ENCODE results near the gene SDR39U1.
"Not testable (repeated sequence)": the region's sequence is repeated elsewhere in the genome, so short reads cannot be mapped to it uniquely, and the experiment has no call there.

SDR39U1 gene

DNA sequence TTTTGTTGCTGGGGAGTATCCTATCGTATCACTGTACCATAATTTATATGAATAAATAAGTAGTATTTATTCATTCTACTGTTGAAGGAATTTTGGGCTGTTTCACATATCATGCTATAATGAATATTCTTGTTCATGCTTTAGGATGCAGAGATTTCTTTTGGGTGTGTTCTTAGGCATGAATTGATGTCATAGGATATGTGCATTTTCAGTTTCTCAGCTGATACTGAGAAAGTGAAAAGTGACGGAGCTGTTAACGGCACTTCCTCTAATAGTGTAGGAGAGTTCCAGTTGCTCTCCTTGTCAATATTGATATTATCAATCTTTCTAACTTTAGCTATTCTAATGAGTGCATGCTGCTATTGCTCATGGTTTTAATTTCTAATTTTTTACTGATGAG, 23.2 kb upstream of the SDR39U1 start:
- H3K9me3 ChIP-seq (ENCODE audit: control insufficient read depth in 2 of 2, low read length in 2 of 2) = no peaks in the 10 kb centered on the region
- H3K4me1 ChIP-seq (ENCODE audit: control insufficient read depth in 2 of 2, insufficient read depth in 2 of 2, low read length in 2 of 2) = no peaks in the 10 kb centered on the region
- H3K36me3 ChIP-seq (ENCODE audit: control insufficient read depth in 2 of 2, insufficient read depth in 2 of 2, low read length in 2 of 2) = no peaks in the 10 kb centered on the region
- no peak overlapping the region for H3K9ac ChIP-seq (ENCODE audit: low read depth in 1 of 2, low read length in 2 of 2)
- H3K4me3 ChIP-seq (ENCODE audit: low read length in 2 of 2) = no peak overlapping the region
- H3K27ac ChIP-seq (ENCODE audit: low read depth in 2 of 2, low read length in 2 of 2) = no peak overlapping the region
- no peaks in the 10 kb centered on the region for H3K27me3 ChIP-seq (ENCODE audit: control insufficient read depth in 2 of 2, insufficient read depth in 2 of 2, low read length in 2 of 2)

DNA sequence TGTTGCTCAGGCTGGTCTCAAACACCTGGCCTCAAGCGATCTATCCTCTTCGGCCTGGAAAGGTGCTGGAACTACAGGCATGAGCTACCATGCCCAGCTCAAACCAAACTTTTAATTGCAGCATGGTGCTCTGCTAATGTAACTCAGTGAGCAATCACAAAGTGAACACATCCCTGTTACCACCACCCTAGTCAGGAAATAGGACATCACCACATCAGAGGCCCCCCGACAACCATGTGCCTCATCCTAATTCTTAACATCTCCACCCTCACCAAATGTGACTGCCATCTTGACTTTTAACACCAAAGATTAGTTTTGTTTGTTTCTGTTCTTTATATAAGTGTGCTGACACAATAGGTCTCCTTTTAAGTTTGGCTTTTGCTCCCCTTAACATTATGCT, 22.8 kb upstream of the SDR39U1 start:
- H3K36me3 ChIP-seq (ENCODE audit: control insufficient read depth in 2 of 2, insufficient read depth in 2 of 2, low read length in 2 of 2) = no peaks in the 10 kb centered on the region
- no peaks in the 10 kb centered on the region for H3K9me3 ChIP-seq (ENCODE audit: control insufficient read depth in 2 of 2, low read length in 2 of 2)

DNA sequence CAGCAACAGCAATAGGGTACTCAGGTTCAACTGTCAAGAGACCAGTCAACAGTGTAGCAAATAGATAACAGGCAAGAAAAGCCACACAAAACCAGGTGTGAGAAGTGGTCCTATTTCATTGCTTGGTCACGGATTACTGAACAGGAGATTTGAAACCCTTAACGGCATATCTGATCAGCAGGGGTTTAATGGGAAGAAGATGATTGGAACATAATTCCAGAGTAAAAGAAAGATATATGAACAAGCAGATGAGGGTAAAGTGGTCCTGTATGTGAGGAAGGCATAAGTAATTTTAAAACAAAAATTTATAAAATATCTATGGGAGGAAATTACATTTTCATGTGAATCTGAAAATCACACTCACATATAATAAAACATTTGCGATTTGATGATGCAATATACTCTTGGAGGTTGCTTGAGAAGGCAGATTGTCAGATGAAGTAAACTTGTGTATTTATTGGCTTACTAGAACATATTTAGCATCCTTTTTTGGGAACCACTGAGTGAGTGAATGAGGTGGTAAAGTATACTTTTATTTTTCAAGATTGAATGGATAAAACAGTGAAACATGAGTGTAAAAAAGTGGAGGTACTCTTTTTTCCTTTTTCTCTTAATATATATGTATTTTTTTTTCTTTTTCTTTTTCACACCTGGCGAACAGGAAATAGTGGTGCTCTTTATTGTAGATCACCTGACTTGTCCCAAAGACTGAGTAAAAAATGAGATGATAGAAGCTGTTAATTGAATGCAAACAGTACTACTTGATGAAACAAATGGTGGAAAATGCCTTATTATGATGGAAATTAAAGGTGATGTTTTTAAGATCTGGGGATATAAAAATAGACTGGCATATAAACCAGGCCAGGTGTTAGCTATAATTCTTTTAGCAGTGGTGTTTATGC, 21.6 kb upstream of the SDR39U1 start:
- Histone ChIP-seq H3K27me3 (ENCODE audit: control insufficient read depth in 2 of 2, insufficient read depth in 2 of 2, low read length in 2 of 2) (no peaks in the 10 kb centered on the region), H3K36me3 (ENCODE audit: control insufficient read depth in 2 of 2, insufficient read depth in 2 of 2, low read length in 2 of 2) (no peaks in the 10 kb centered on the region), H3K4me3 (ENCODE audit: low read length in 2 of 2) (no peak overlapping the region), H3K27ac (ENCODE audit: low read depth in 2 of 2, low read length in 2 of 2) (no peak overlapping the region), H3K9ac (ENCODE audit: low read depth in 1 of 2, low read length in 2 of 2) (no peak overlapping the region), H3K9me3 (ENCODE audit: control insufficient read depth in 2 of 2, low read length in 2 of 2) (no peaks in the 10 kb centered on the region), H3K4me1 (ENCODE audit: control insufficient read depth in 2 of 2, insufficient read depth in 2 of 2, low read length in 2 of 2) (no peaks in the 10 kb centered on the region)

More for the DNA sequence above, 22.8 kb upstream of the SDR39U1 start:
- no peak overlapping the region for H3K4me3 ChIP-seq (ENCODE audit: low read length in 2 of 2)
- H3K9ac ChIP-seq (ENCODE audit: low read depth in 1 of 2, low read length in 2 of 2) = no peak overlapping the region
- H3K27me3 ChIP-seq (ENCODE audit: control insufficient read depth in 2 of 2, insufficient read depth in 2 of 2, low read length in 2 of 2) = no peaks in the 10 kb centered on the region
- H3K4me1 ChIP-seq (ENCODE audit: control insufficient read depth in 2 of 2, insufficient read depth in 2 of 2, low read length in 2 of 2) = no peaks in the 10 kb centered on the region
- no peak overlapping the region for H3K27ac ChIP-seq (ENCODE audit: low read depth in 2 of 2, low read length in 2 of 2)

DNA sequence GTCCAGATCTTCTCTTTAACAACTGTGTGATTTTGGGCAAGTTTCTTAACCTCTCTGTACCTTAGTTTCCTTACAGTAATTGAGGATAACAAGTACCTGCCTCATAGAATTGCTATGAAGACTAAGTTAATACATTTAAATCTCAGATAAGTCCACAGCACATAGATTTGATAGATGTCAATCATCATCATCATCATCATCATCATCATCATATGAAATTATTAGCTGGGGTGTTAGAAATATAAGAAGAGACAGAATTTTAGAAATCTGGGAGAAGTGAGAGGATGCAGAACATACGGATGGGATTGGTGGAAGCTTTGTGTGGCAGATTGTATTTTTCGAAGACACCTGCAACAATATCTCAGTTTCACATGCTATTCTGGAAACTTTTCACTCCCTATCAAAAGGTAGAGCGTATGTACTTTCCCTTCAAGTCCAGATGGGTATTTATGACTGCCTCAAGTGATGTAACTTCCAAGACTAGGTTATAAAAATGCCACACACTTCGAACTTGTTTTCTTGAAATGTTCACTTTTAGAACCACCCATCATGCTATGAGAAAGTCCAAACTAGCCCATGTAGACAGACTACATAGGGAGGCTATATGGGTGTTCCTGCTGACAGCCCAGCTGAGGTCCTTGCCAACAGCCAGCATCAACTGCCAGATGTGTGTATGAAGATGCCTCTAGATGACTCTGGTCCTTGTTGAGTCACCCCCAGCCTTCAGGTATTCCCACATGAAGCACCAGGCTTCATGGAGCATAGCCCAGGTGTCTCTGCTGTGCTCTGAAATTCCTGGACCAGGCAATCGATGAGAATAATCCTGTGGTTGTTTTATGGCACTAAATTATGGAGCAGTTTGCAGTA, 20.7 kb upstream of the SDR39U1 start:
- H3K27me3 ChIP-seq (ENCODE audit: control insufficient read depth in 2 of 2, insufficient read depth in 2 of 2, low read length in 2 of 2) = no peaks in the 10 kb centered on the region
- no peaks in the 10 kb centered on the region for H3K4me1 ChIP-seq (ENCODE audit: control insufficient read depth in 2 of 2, insufficient read depth in 2 of 2, low read length in 2 of 2)
- H3K9ac ChIP-seq (ENCODE audit: low read depth in 1 of 2, low read length in 2 of 2) = no peak overlapping the region
- no peak overlapping the region for H3K4me3 ChIP-seq (ENCODE audit: low read length in 2 of 2)
- H3K9me3 ChIP-seq (ENCODE audit: control insufficient read depth in 2 of 2, low read length in 2 of 2) = no peaks in the 10 kb centered on the region
- no peak overlapping the region for H3K27ac ChIP-seq (ENCODE audit: low read depth in 2 of 2, low read length in 2 of 2)
- no peaks in the 10 kb centered on the region for H3K36me3 ChIP-seq (ENCODE audit: control insufficient read depth in 2 of 2, insufficient read depth in 2 of 2, low read length in 2 of 2)

DNA sequence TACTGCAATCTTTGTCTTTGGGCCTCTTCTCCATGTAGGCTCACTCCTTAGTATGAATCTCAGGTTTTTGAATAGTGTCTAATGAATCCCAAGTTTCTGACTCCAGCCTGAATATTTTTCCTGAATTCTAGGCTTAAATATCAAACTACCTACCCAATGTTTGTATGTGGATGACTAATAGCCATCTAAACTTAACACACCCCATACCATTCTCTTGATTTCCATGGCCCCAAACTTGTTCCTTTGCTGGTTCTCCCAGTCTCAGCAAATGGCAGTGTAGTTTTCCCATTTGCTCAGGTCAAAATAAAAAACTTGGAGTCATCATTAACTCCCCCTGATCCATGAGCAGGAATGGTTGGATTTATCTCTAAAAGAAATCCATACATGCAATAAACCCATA, 18.8 kb upstream of the SDR39U1 start:
- Histone ChIP-seq H3K9ac (ENCODE audit: low read depth in 1 of 2, low read length in 2 of 2) (no peak overlapping the region), H3K27ac (ENCODE audit: low read depth in 2 of 2, low read length in 2 of 2) (no peak overlapping the region), H3K4me1 (ENCODE audit: control insufficient read depth in 2 of 2, insufficient read depth in 2 of 2, low read length in 2 of 2) (no peaks in the 10 kb centered on the region), H3K9me3 (ENCODE audit: control insufficient read depth in 2 of 2, low read length in 2 of 2) (no peaks in the 10 kb centered on the region), H3K4me3 (ENCODE audit: low read length in 2 of 2) (no peak overlapping the region), H3K36me3 (ENCODE audit: control insufficient read depth in 2 of 2, insufficient read depth in 2 of 2, low read length in 2 of 2) (no peaks in the 10 kb centered on the region), H3K27me3 (ENCODE audit: control insufficient read depth in 2 of 2, insufficient read depth in 2 of 2, low read length in 2 of 2) (no peaks in the 10 kb centered on the region)

DNA sequence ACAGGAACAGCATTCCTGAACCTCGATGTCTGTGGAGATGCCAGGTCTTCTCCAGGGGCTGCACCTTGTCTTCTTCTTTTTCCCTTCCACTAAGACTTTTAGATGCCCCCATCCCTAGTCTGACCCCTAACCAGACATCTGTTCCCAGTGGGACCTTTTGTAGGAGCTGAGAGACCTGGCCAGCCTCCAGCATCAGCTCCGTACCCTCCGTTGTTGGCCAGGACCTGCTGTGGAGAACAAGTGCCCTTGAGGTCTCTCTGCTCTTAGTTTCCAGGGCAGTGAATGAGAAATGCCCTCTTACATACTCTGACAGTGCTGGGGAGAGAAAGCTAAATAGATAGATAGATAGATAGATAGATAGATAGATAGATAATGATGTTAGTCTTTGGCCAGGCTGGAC, 16.8 kb upstream of the SDR39U1 start:
- no peaks in the 10 kb centered on the region for H3K9me3 ChIP-seq (ENCODE audit: control insufficient read depth in 2 of 2, low read length in 2 of 2)
- H3K4me3 ChIP-seq (ENCODE audit: low read length in 2 of 2) = no peak overlapping the region
- no peaks in the 10 kb centered on the region for H3K4me1 ChIP-seq (ENCODE audit: control insufficient read depth in 2 of 2, insufficient read depth in 2 of 2, low read length in 2 of 2)
- no peaks in the 10 kb centered on the region for H3K36me3 ChIP-seq (ENCODE audit: control insufficient read depth in 2 of 2, insufficient read depth in 2 of 2, low read length in 2 of 2)
- no peaks in the 10 kb centered on the region for H3K27me3 ChIP-seq (ENCODE audit: control insufficient read depth in 2 of 2, insufficient read depth in 2 of 2, low read length in 2 of 2)
- no peak overlapping the region for H3K9ac ChIP-seq (ENCODE audit: low read depth in 1 of 2, low read length in 2 of 2)
- no peak overlapping the region for H3K27ac ChIP-seq (ENCODE audit: low read depth in 2 of 2, low read length in 2 of 2)

DNA sequence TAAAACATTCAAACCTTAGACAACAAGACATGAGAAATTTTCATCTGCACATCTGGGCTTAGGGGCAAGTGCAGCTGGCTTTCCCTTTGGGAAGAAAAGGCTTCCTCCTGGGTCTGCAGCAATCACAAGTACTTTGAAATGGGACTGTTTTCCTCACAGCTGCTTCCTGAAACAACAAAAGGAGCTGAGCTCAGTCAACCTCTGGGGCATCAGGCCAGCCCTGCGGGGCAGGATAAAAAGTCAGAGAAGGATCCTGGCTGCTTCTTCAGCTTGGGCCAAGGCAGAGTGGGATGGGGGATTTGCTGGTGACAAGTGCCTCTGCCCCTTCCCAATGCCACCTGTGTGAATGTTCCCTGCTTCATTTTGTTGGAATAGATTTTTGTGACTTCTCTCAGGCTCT, 16.2 kb upstream of the SDR39U1 start:
- H3K36me3 ChIP-seq (ENCODE audit: control insufficient read depth in 2 of 2, insufficient read depth in 2 of 2, low read length in 2 of 2) = no peaks in the 10 kb centered on the region
- H3K4me3 ChIP-seq (ENCODE audit: low read length in 2 of 2) = no peak overlapping the region
- no peaks in the 10 kb centered on the region for H3K9me3 ChIP-seq (ENCODE audit: control insufficient read depth in 2 of 2, low read length in 2 of 2)
- H3K9ac ChIP-seq (ENCODE audit: low read depth in 1 of 2, low read length in 2 of 2) = no peak overlapping the region
- no peaks in the 10 kb centered on the region for H3K4me1 ChIP-seq (ENCODE audit: control insufficient read depth in 2 of 2, insufficient read depth in 2 of 2, low read length in 2 of 2)
- H3K27me3 ChIP-seq (ENCODE audit: control insufficient read depth in 2 of 2, insufficient read depth in 2 of 2, low read length in 2 of 2) = no peaks in the 10 kb centered on the region
- H3K27ac ChIP-seq (ENCODE audit: low read depth in 2 of 2, low read length in 2 of 2) = no peak overlapping the region

DNA sequence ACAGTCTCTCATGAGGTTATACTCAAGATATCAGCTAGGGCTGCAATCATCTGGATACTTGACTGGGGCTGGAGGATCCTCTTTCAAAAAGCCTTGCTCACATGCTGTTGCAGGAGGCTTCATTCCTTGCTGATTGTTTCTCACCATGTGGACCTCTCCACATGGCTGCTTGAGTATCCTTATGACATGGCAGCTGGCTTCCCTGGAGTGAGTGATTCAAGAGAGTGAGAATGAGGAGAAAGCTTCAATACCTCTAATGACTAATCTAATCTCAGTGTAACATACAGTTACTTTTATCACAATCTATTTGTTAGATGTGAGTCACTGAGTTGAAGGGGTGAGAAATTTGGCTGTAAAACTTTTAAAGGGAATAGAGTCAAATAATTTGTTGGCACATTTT, 14.4 kb upstream of the SDR39U1 start:
- Histone ChIP-seq H3K27me3 (ENCODE audit: control insufficient read depth in 2 of 2, insufficient read depth in 2 of 2, low read length in 2 of 2) (no peaks in the 10 kb centered on the region), H3K4me3 (ENCODE audit: low read length in 2 of 2) (no peak overlapping the region)

DNA sequence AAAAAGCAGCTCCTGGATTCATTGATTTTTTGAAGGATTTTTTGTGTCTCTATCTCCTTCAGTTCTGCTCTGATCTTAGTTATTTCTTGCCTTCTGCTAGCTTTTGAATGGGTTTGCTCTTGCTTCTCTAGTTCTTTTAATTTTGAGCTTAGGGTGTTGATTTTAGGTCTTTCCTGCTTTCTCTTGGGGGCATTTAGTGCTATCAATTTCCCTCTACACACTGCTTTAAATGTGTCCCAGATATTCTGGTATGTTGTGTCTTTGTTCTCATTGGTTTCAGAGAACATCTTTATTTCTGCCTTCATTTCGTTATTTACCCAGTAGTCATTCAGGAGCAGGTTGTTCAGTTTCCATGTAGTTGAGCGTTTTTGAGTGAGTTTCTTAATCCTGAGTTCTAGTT, 8.3 kb upstream of the SDR39U1 start:
- H3K27ac ChIP-seq (ENCODE audit: low read depth in 2 of 2, low read length in 2 of 2); H3K27me3 ChIP-seq (ENCODE audit: control insufficient read depth in 2 of 2, insufficient read depth in 2 of 2, low read length in 2 of 2); H3K36me3 ChIP-seq (ENCODE audit: control insufficient read depth in 2 of 2, insufficient read depth in 2 of 2, low read length in 2 of 2); H3K4me1 ChIP-seq (ENCODE audit: control insufficient read depth in 2 of 2, insufficient read depth in 2 of 2, low read length in 2 of 2); H3K9me3 ChIP-seq (ENCODE audit: control insufficient read depth in 2 of 2, low read length in 2 of 2); H3K4me3 ChIP-seq (ENCODE audit: low read length in 2 of 2); H3K9ac ChIP-seq (ENCODE audit: low read depth in 1 of 2, low read length in 2 of 2): not testable (repeated sequence)

More for the DNA sequence above, 14.4 kb upstream of the SDR39U1 start:
- no peak overlapping the region for H3K9ac ChIP-seq (ENCODE audit: low read depth in 1 of 2, low read length in 2 of 2)
- no peak overlapping the region for H3K27ac ChIP-seq (ENCODE audit: low read depth in 2 of 2, low read length in 2 of 2)
- H3K4me1 ChIP-seq (ENCODE audit: control insufficient read depth in 2 of 2, insufficient read depth in 2 of 2, low read length in 2 of 2) = no peaks in the 10 kb centered on the region
- no peaks in the 10 kb centered on the region for H3K9me3 ChIP-seq (ENCODE audit: control insufficient read depth in 2 of 2, low read length in 2 of 2)
- no peaks in the 10 kb centered on the region for H3K36me3 ChIP-seq (ENCODE audit: control insufficient read depth in 2 of 2, insufficient read depth in 2 of 2, low read length in 2 of 2)

DNA sequence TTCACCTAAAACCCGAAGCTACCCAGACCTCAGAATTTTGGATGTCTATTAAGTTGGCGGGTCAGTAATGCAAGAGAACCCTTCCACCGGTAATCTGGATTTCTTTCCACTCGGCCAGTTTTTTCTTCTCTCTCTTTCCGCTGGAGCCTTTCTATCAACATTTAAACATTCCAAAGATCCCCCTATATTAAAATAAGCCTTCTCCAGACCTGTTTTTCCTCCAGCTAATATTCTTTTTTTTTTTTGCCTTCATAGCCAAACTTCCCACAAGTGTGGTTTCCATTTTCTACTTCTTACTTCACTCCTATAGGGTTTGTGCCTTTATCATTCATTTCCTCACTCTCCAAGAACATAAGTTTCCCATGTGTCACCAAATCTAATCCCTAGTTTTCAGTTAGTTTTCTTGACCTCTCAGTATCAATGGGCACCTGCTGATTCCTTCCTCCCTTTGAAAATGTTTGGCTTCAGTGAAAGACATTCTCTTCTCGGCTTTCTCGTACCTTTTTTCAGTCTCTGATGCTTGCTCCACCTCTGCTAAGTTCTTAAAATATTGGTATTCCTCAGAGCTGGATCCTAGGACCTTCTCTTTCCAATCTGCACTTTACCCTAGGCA, 583 bp upstream of the SDR39U1 start:
- H3K4me1 ChIP-seq (ENCODE audit: control insufficient read depth in 2 of 2, insufficient read depth in 2 of 2, low read length in 2 of 2) = peaks cover 10 to 13% of the 10 kb centered on the region in 2 donors
- H3K4me3 ChIP-seq (ENCODE audit: low read length in 2 of 2) = peak overlapping the region; percentile 84 to 94
- peak overlapping the region; percentile 84 to 97 for H3K9ac ChIP-seq (ENCODE audit: low read depth in 1 of 2, low read length in 2 of 2)
- no peaks in the 10 kb centered on the region for H3K27me3 ChIP-seq (ENCODE audit: control insufficient read depth in 2 of 2, insufficient read depth in 2 of 2, low read length in 2 of 2)
- no peaks in the 10 kb centered on the region for H3K9me3 ChIP-seq (ENCODE audit: control insufficient read depth in 2 of 2, low read length in 2 of 2)
- H3K27ac ChIP-seq (ENCODE audit: low read depth in 2 of 2, low read length in 2 of 2) = peak overlapping the region; percentile 99
- H3K36me3 ChIP-seq (ENCODE audit: control insufficient read depth in 2 of 2, insufficient read depth in 2 of 2, low read length in 2 of 2) = peaks cover 20 to 24% of the 10 kb centered on the region in 2 donors
